IPS-11a (cell line): ENCODE results near the gene PCYT2.

Experiments used
- H3K4me3 ChIP-seq: one replicate; pipeline ENCODE4 v1.5.1; 2013; ENCODE audit warnings: low read depth, low read length, control low read depth

PCYT2 gene

GRCh38 chr17:81902023-81902652, 9.1 kb downstream of the PCYT2 start, which contains the start of gene NPB:
Gene NPB (plus strand): TSS chr17:81902238. CDS start chr17:81902278, 40 bp downstream.
- peak within 1 kb of the TSS; percentile 0 for H3K4me3 ChIP-seq

DNA sequence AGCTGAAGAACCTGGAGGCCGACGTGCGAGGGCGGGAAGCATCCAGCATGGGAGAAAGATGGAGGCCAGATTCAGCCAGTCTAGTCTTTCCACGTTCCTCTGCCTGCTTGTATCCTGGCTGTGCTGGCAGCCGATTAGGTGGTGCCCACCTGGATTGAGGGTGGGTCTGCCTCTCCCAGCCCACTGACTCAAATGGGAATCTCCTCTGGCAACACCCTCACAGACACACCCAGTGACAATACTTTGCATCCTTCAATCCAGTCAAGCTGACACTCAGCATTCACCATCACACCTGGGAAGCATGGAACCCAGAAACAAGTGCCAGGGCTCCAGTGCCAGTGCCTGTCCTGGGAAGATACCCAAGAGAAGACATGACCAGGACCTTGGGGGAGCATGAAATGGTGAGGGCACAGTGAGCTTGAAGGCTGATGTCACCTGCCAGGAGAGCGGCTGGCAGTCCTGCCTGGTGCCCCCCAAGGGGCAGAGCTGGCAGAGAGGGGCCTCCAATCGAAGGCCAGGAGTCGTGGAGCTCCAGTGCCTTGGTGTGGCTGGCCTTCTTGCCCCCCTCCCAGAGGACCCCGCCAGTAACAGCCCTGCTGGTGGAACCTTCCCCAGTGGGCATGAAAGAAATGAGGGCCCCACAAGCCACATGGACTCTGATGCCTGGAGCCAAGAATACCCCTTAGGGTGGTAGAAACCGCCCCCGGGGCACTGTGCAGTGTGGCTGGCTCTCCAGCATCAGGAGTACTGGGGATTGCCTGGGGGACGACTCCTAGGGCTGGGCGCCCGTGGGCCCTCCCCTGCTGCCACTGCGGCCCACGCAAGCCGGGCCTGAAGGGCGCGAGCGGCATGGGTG, 9.8 kb downstream of the PCYT2 start:
- no peak overlapping the region for H3K4me3 ChIP-seq

DNA sequence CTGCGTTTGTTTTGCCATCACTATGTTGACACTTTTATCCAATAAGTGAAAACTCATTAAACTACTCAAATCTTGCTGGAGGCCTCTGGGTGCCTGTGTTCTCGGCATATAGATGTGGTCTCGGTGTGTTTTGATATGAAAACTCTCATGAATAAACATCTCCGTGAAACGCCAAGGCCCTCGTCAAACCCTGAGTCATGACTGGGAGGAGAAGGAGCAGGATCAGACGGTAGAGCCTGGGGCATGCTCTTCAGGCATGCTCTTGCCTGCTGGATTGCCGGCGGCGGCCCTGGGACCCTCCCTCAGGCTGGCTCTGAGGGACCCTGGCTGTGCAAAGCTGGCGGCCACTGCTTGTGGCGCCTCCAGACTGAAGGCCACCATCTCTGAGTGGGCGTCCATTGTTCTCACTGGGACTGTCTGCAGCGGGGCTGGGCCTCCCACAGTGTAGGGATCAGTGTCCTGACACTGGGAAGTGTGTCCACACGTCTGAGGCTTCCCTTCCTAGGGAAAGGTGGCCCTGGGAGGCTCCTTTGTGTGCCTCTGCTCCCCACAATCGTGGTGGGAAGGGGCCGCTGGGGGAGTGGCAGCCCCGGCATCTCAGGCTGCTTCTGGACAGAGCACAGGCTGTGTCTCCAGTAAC, 10.9 kb downstream of the PCYT2 start:
- H3K4me3 ChIP-seq: no peak overlapping the region

- H3K4me3 ChIP-seq: no peak overlapping the region
These were observed 11.6 kb downstream of the PCYT2 start for GRCh38 chr17:81899514-81900166.

- no peak overlapping the region for H3K4me3 ChIP-seq
These were observed 12.3 kb downstream of the PCYT2 start for GRCh38 chr17:81898885-81899284.

DNA sequence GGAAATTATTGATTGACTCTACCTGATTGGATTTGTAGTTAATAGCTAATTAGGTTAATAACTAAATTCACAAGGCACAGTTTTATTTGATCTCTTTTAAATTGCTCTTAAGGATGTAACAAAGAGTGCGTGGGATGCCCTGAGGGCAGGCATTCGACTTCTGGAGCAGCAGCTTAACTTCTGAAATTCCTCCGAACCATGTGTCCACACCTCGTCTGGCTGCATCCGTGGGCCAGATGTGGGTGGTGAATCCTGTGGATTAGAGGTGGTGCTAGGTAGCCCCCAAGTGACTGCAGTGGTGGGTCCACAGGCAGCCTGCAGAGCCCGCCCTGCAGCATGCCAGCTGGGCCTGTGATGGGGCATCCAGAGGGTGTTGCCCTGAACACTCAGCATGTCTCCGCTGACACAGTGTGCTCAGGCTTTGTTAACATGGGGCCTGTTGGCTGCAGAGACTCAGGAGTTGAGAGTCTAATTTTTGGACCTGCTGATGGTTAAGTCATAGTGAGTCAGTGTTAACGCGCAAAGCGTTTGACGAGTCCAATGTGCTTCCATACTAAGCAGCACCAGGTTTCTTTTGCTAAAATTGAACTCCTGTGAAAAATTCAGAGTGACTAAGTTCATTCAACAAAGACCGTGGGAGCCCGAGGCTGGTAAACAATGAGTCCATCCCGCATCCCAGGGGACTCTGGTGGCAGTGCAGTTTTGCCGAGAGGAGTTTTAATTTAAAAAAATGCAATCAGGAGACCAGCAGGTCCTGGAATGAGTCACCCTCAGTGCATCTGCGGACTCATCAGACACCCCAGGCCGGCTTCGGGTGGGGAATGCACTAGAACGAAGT, 13.0 kb downstream of the PCYT2 start:
- no peak overlapping the region for H3K4me3 ChIP-seq

DNA sequence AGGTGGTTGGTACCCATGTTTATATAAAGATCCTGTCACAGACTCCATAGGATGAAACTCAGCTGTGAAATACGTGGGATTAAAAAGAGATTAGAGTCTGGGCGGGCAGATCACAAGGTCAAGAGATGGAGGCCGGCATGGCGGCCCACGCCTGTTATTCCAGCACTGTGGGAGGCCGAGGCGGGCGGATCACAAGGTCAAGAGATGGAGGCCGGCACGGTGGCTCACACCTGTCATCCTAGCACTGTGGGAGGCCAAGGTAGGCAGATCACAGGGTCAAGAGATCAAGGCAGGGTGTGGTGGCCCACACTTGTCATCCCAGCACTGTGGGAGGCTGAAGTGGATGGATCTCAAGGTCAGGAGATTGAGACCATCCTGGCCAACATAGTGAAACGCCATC, 15.8 kb downstream of the PCYT2 start:
- no peak overlapping the region for H3K4me3 ChIP-seq

DNA sequence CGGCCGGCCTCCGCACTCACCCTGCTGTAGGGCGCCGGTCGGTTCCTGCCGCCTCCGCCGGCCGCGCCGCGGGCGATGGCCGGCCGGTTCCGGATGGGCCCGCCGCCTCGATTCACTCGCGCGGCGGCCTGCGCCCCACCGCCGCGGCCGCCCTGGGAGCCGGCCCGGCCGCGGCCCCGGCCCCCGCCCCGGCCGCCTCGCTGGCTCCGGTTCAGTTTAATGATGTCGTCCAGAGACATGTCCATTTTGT, 20.0 kb downstream of the PCYT2 start:
- peak overlapping the region; percentile 96 for H3K4me3 ChIP-seq

- H3K4me3 ChIP-seq: peak overlapping the region; percentile 96
These were observed 20.5 kb downstream of the PCYT2 start for GRCh38 chr17:81890447-81891302.

DNA sequence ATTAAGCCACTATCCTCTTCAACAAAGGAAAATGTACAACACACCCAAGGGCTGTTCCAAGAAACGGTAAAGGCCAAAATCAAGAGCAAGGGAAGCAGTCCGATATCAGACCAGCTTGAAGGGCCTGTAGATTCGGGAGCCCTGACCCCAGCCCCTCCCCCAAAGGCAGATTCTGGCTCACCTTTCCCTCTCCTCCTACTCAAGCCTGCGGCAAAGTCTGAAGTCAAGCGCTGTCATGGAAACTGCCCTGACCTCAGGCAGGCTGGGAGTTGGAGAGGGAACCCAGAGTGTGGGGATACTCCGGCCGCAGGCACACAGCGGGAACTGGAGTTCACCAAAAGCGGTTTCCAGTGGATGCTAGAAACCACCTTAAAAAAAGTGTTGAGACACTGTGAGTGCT, 21.6 kb downstream of the PCYT2 start:
- H3K4me3 ChIP-seq: no peak overlapping the region

DNA sequence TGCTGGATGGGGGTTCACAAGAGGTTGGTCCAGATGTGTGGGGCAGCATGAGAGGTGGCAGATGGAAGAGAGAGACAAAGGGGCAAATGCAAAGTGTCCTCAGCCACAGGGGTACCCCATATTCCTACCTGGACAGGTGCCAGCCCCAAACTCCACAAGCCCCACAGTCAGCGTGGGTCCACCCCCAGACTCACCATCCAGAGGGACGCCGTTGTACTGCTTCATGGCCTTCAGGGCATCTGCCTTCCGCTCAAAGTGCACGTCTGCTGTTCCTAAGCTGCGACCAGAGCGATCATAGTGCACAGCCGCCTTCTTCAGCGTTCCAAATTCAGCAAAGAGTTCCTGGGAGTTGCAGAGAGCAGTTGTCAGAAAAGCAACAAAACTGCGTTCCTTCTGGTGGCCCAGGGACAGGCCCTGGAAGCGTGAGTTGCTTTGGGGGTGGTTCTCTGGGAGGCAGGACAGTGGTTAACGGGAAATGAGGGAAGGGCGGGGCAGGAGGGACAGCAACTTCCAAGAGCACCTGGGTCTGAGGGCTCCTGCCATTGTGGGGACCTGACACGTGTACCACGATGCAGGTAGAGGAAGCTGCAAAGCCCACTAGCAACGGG, 22.1 kb downstream of the PCYT2 start:
- H3K4me3 ChIP-seq: no peak overlapping the region

GRCh38 chr17:81888105-81888987, 22.9 kb downstream of the PCYT2 start:
- H3K4me3 ChIP-seq: no peak overlapping the region

DNA sequence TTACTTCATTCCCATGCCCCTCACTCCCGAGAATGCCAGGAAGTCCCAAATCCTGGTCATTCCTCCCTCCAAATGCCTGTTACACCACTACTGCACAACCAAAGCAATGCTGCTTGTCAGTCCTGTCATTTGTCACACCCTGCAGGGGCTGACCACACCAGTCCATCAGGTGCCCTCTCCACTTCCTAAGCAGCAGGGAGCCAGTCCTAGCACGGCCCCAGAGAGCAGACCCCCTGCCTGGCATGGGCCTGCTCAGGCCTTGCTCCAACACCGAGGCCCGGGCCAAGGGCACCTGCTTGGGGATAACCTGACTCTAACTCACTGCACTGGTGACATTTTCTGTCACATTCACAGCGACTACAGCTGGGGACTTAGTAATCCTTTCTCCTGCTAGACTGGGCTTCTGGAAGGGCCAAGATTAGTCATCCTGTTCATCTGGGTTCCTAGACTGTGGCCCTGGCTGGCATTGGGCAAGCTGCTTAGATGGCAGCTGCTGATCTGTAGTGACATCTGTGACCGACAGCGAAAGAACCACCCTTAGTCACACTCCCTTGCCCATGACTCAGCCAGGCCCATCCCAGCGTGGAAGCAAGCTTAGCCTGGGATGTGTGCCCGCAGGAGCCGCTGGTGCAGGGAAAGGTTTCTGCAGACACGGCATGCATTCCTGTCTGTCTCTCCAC, 25.2 kb downstream of the PCYT2 start:
- no peak overlapping the region for H3K4me3 ChIP-seq

- H3K4me3 ChIP-seq: no peak overlapping the region
These were observed 25.7 kb downstream of the PCYT2 start for GRCh38 chr17:81885454-81885853.

DNA sequence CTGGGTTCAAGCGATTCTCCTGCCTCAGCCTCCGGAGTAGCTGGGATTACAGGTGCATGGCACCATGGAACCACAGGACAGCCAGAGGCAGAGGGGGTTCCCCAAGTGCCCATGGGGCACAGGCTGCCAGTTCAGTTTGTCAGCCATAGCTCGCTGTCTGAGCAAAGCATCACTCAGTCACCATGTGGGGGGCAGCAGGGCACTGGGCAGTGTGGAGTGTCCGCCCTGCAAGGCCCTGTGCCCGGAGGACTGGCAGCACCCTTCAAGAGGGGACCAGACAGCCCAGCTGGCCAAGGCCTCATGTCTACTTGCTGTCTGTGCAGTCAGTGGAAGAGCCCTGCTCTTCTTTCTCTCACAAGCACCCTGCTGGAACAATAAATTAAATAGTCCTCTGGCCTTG, 26.2 kb downstream of the PCYT2 start:
- H3K4me3 ChIP-seq: no peak overlapping the region

- no peak overlapping the region for H3K4me3 ChIP-seq
These were observed 26.7 kb downstream of the PCYT2 start for GRCh38 chr17:81884520-81884919.

GRCh38 chr17:81879121-81879520, 32.1 kb downstream of the PCYT2 start:
- H3K4me3 ChIP-seq: no peak overlapping the region

- H3K4me3 ChIP-seq: no peak overlapping the region
These were observed 32.9 kb downstream of the PCYT2 start for GRCh38 chr17:81878294-81878693.
